Measurements from ENCODE around the gene PAK5.

- TF ChIP-seq, protein P1, sequence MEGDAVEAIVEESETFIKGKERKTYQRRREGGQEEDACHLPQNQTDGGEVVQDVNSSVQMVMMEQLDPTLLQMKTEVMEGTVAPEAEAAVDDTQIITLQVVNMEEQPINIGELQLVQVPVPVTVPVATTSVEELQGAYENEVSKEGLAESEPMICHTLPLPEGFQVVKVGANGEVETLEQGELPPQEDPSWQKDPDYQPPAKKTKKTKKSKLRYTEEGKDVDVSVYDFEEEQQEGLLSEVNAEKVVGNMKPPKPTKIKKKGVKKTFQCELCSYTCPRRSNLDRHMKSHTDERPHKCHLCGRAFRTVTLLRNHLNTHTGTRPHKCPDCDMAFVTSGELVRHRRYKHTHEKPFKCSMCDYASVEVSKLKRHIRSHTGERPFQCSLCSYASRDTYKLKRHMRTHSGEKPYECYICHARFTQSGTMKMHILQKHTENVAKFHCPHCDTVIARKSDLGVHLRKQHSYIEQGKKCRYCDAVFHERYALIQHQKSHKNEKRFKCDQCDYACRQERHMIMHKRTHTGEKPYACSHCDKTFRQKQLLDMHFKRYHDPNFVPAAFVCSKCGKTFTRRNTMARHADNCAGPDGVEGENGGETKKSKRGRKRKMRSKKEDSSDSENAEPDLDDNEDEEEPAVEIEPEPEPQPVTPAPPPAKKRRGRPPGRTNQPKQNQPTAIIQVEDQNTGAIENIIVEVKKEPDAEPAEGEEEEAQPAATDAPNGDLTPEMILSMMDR (IDR thresholded peaks at IDR 0.05 in 8 of 11, conservative IDR thresholded peaks at IDR 0.05 in 3 of 11): no peak
- no peak for TF ChIP-seq POLR2AphosphoS5 (IDR thresholded peaks at IDR 0.05)
These were observed 178.5 kb downstream of the PAK5 start for GRCh38 chr20:9660236-9660868.

Measured in spleen (tissue), 7 donors.